Mononuclear cell (primary cell): ENCODE measurements around the gene SFT2D1. TPM values are rescaled to one million over a fixed set of nuclear protein-coding genes. Genes with fewer than 3 reads are reported as not detected.
A peak's percentile ranks its signal among the peaks of the same experiment; 100 is the strongest.
"Not testable (repeated sequence)": the region's sequence is repeated elsewhere in the genome, so short reads cannot be mapped to it uniquely, and the experiment has no call there.

ENCODE experiments used
- H3K27me3 ChIP-seq: 2 replicates; pipeline ENCODE4 v1.6.0; 2011; ENCODE audit warnings: low read length, control low read depth; ENCODE audit not compliant: insufficient read depth
- H3K4me1 ChIP-seq: 2 replicates; pipeline ENCODE4 v1.5.1; 2011; ENCODE audit warnings: mild to moderate bottlenecking, low read length, control low read depth; ENCODE audit not compliant: insufficient read depth
- H3K4me3 ChIP-seq: 2 replicates; pipeline ENCODE4 v1.5.1; 2011; ENCODE audit warnings: mild to moderate bottlenecking, low read length, moderate library complexity
- H3K9me3 ChIP-seq: 2 replicates; pipeline ENCODE4 v1.5.1; 2011; ENCODE audit warnings: low read depth, mild to moderate bottlenecking, control low read depth, low read length
- total RNA-seq: library from RNA; depleted of rRNA; stranded (reverse); fragments of >200 nt; gene quantifications from one replicate; pipeline ENCODE4 v1.2.3, GENCODE V29; 2012

Gene SFT2D1
- total RNA-seq, 1 donor, result 14.2 TPM

- peaks cover 3% of the 10 kb centered on the region for H3K27me3 ChIP-seq
- peaks cover 4% of the 10 kb centered on the region for H3K9me3 ChIP-seq
- peaks cover 10% of the 10 kb centered on the region for H3K4me1 ChIP-seq
- no peak overlapping the region for H3K4me3 ChIP-seq
Observed at GRCh38 chr6:166351715-166352285, 9.5 kb upstream of the SFT2D1 start.

DNA sequence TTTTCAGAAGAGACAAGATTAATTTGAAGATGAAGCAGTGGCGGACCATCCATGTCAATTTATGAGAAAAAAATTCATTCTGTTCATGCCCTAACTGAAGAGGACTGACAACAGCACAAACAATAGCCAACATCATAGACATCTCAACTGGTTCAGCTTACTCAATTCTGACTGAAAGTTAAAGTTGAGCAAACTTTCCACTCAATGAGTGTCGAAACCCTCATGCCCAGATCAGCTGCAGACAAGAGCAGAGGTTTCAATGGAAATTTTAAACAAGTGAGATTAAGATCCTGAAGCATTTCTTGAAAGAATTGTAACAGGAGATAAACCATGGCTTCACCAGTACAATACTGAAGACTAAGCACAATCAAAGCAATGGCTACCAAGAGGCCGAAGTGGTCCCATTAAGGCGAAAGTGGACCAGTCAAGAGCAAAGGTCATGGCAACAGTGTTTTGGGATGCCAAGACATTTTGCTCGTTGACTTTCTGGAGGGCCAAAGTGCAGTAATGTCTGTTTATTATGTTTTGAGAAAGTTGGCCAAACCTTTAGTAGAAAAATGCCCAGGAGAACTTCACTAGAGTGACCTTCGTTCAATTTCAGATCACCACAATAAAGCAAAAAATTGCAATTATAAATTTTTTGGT is 6.1 kb upstream of the SFT2D1 start:
- Histone ChIP-seq H3K9me3 (peaks cover 4% of the 10 kb centered on the region), H3K27me3 (no peaks in the 10 kb centered on the region), H3K4me3 (no peak overlapping the region), H3K4me1 (peaks cover 17% of the 10 kb centered on the region)

- Histone ChIP-seq H3K27me3 (no peaks in the 10 kb centered on the region), H3K4me1 (peaks cover 24% of the 10 kb centered on the region), H3K9me3 (peaks cover 4% of the 10 kb centered on the region), H3K4me3 (no peak overlapping the region)
Observed at GRCh38 chr6:166346965-166347364, 4.6 kb upstream of the SFT2D1 start.

DNA sequence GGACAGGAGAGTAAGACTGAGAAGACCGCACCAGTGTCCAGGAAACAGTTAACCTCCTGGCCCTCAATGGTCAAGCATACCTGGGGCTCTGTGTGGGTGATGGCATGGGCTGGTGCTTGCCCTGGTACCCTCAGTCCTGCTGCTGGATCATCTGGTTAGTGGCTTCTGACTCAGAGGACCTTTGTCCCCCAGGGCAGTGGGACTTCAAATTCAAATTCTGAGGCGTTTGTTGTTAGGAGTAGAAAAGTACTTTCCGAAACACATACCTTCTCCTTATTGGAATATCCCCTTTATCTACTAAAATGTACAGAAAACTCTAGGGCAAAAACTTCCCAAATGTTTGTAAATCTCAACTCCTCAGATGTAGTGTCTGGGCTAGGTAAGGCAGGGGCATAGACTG is 4.1 kb upstream of the SFT2D1 start:
- Histone ChIP-seq H3K4me1 (peaks cover 23% of the 10 kb centered on the region), H3K4me3 (no peak overlapping the region), H3K27me3 (no peaks in the 10 kb centered on the region), H3K9me3 (peaks cover 4% of the 10 kb centered on the region)

DNA sequence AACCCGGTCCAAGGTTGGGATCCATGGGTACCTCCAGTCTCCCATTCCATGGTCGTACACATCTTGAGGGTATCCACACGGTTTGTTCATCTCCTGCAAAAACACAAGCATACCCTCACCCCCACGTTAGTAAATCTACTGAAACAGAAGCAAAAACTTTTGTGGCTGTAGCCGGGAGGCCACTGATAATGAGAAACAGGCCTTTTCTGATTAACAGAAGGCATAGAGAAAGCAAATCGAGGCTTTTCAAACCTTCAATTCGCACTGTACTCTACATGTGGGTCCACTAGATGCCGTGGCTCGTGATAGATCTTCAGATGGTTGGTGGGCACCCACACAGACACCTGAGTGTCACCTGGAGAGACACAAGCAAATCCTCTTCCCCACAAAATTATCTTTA is 3.3 kb upstream of the SFT2D1 start:
- H3K27me3 ChIP-seq, H3K9me3 ChIP-seq, H3K4me3 ChIP-seq: not testable (repeated sequence)
- peaks cover 31% of the 10 kb centered on the region for H3K4me1 ChIP-seq

- peaks cover 38% of the 10 kb centered on the region for H3K4me1 ChIP-seq
- not testable (repeated sequence) for H3K27me3 ChIP-seq, H3K9me3 ChIP-seq, H3K4me3 ChIP-seq
Observed at GRCh38 chr6:166344921-166345320, 2.6 kb upstream of the SFT2D1 start.

- Histone ChIP-seq H3K9me3 (no peaks in the 10 kb centered on the region), H3K27me3 (no peaks in the 10 kb centered on the region), H3K4me3 (no peak overlapping the region), H3K4me1 (peaks cover 45% of the 10 kb centered on the region)
Observed at GRCh38 chr6:166344240-166344639, 1.9 kb upstream of the SFT2D1 start.

DNA sequence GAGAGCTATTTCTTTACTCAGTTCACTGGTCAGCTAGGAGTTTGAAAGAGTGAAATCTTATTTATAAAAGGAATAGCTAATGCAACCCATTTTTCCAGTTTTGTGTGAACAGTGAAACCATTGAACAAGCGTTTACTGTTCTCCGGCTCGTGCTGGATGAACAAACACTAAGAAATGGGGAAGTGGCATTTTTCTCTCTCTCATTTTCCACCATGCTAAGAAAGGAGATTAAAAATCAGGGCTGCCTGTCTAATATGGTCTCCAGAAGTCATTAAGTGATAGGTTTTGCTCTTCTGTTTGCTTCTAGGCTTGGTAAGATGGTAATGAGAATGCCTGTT is 774 bp upstream of the SFT2D1 start:
- H3K9me3 ChIP-seq, result no peaks in the 10 kb centered on the region
- H3K4me1 ChIP-seq, result peaks cover 54% of the 10 kb centered on the region
- no peaks in the 10 kb centered on the region for H3K27me3 ChIP-seq
- H3K4me3 ChIP-seq, result peak overlapping the region; percentile 98

DNA sequence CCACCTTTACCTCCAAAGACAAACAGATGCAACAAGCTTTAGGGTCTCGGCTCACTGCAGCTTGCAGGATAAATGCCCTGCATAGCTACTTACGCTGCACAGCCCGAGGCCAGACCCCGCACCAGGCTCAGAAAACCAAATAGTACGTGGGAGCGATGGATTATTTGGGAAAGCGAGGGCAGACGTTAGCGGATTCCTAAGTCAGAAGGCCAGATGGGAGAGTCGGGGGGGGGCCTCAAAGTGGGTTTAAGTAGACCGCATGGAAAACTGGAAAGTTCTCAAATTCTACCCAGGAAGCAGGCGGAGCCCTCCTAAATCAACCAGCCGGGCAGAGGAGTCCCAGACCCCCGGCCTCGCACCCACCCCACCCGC is 382 bp downstream of the SFT2D1 start:
- Histone ChIP-seq H3K9me3 (no peaks in the 10 kb centered on the region), H3K4me1 (peaks cover 52% of the 10 kb centered on the region), H3K27me3 (no peaks in the 10 kb centered on the region), H3K4me3 (peak overlapping the region; percentile 98)

- peaks cover 50% of the 10 kb centered on the region for H3K4me1 ChIP-seq
- peak overlapping the region; percentile 98 for H3K4me3 ChIP-seq
Observed at GRCh38 chr6:166341464-166341863, 881 bp downstream of the SFT2D1 start.

GRCh38 chr6:166338854-166339253 is 3.5 kb downstream of the SFT2D1 start:
- H3K9me3 ChIP-seq, result no peaks in the 10 kb centered on the region
- H3K4me1 ChIP-seq, result peaks cover 64% of the 10 kb centered on the region
- no peak overlapping the region for H3K4me3 ChIP-seq
- no peaks in the 10 kb centered on the region for H3K27me3 ChIP-seq

More at GRCh38 chr6:166341464-166341863, 881 bp downstream of the SFT2D1 start:
- H3K27me3 ChIP-seq, result no peaks in the 10 kb centered on the region
- H3K9me3 ChIP-seq, result no peaks in the 10 kb centered on the region

DNA sequence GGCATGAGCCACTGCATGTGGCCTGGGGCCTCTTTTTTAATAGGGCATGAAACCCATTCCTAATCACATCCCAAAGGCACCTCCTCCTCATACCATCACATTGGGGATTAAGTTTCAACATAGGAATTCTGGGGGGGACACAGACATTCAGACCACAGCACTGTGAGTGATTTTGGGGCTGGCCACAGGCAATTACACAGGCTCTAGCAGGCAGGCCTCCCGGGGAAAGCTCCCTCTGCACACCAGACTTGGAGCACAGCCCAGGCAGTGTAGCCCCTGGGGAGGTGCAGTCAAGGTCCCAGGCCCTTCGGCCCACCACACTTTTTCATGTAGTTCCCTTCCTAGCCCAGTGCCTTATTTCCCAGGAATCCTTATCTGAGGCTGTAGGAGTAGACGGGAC is 5.5 kb downstream of the SFT2D1 start:
- peaks cover 75% of the 10 kb centered on the region for H3K4me1 ChIP-seq
- H3K9me3 ChIP-seq, result no peaks in the 10 kb centered on the region
- H3K4me3 ChIP-seq, result no peak overlapping the region
- no peaks in the 10 kb centered on the region for H3K27me3 ChIP-seq

- Histone ChIP-seq H3K4me3 (no peak overlapping the region), H3K27me3 (no peaks in the 10 kb centered on the region), H3K9me3 (no peaks in the 10 kb centered on the region), H3K4me1 (peaks cover 67% of the 10 kb centered on the region)
Observed at GRCh38 chr6:166335378-166336302, 6.7 kb downstream of the SFT2D1 start.

DNA sequence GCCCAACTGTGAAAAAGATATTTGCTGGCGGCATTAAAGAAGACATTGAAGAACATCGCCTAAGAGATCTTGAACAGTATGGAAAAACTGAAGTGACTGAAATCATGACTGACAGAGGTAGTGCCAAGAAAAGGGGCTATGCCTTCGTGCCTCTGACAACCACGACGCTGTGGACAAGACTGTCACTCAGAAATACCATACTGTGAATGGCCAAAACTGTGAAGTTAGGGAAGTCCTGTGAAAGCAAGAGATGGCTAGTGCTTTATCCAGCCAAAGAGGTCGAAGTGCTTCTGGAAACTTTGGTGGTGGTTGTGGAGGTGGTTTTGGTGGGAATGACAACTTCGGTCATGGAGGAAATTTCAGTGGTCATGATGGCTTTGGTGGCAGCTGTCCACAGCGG is 7.5 kb downstream of the SFT2D1 start:
- Histone ChIP-seq H3K4me3 (no peak overlapping the region), H3K4me1 (peaks cover 59% of the 10 kb centered on the region), H3K9me3 (no peaks in the 10 kb centered on the region), H3K27me3 (no peaks in the 10 kb centered on the region)

GRCh38 chr6:166333172-166333995 is 9.0 kb downstream of the SFT2D1 start:
- H3K4me1 ChIP-seq, result peaks cover 44% of the 10 kb centered on the region
- H3K27me3 ChIP-seq, result no peaks in the 10 kb centered on the region
- H3K4me3 ChIP-seq, result no peak overlapping the region
- no peaks in the 10 kb centered on the region for H3K9me3 ChIP-seq
